AG10803 (cell line): ENCODE measurements around the gene CLDN6.

ENCODE experiments used
- DNase-seq: peaks from one replicate; pipeline ENCODE4 v3.0.0; 2010; ENCODE audit warnings: low read depth
- H3K4me3 ChIP-seq: 2 replicates; pipeline ENCODE4 v1.5.1; 2011; ENCODE audit warnings: mild to moderate bottlenecking, low read length, control low read depth
- CTCF ChIP-seq: conservative IDR thresholded peaks from 2 replicates; pipeline ENCODE4 v1.5.1; 2011; ENCODE audit warnings: mild to moderate bottlenecking, low read length, control low read depth, inconsistent platforms

The CLDN6 gene

DNA sequence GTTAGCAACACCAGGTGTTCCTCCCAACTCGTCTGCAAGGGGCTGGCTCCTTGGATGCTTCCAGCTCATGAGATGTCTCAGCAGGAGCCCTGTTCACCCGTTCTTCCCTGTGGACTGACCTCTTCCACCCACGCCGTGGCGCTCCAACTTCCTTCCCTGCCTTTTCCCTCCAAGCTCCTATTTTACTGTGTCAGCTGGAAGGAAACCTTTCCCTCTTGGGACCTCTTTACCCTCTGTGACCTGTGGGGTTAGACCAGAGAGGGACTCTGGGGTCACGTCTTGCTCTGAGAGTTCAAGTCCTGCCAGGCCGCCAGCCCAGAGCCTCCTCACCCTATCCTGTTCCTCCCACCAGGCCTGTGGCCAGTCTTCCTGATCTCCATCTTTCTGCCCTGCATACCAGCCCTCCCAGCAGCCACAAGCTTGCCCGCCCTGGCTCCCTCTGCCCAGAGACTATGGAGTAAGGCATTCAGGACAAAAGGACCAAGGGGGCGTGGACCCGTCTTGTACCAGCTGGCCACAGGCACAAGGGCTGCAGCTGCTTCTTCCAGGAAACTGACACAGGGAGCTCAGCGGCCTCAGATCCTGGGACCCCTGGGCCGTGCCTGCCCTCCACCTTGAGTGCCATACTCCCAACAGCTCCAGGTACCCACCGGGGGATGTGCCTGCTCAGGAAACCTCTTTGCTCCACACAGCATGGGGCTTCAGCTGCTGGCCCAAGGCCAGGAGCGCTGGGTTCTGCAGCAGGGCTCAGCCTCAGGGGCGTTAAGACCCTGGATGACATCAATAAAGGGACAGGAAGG, 45.8 kb downstream of the CLDN6 start:
- no peak for TF ChIP-seq CTCF
- no peak for DNase-seq
- H3K4me3 ChIP-seq: no peak overlapping the region

GRCh38 chr16:2971134-2971984, 46.6 kb downstream of the CLDN6 start:
- no peak overlapping the region for H3K4me3 ChIP-seq
- DNase-seq: no peak
- TF ChIP-seq CTCF: no peak

DNA sequence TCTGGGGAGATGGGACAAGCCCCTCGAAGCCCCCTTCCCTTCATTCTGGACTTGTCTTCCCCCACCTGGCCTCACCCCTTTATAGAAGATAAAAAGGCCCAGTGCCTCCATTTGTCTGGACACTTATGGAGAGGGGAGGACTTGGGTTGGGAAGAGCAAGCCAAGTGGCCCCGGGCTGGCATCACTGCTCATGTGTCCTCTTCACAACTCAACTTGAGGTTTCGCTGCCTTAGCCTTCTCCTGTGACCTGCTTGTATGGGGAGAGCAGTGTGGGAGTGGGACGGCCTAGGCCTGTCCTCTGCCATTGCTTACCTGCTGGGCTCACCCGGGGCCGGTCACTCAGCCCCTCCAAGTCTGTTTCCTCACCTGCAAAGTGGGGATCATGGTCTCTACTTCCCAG, 47.4 kb downstream of the CLDN6 start:
- H3K4me3 ChIP-seq: peak overlapping the region; percentile 30
- DNase-seq: no peak
- no peak for TF ChIP-seq CTCF

DNA sequence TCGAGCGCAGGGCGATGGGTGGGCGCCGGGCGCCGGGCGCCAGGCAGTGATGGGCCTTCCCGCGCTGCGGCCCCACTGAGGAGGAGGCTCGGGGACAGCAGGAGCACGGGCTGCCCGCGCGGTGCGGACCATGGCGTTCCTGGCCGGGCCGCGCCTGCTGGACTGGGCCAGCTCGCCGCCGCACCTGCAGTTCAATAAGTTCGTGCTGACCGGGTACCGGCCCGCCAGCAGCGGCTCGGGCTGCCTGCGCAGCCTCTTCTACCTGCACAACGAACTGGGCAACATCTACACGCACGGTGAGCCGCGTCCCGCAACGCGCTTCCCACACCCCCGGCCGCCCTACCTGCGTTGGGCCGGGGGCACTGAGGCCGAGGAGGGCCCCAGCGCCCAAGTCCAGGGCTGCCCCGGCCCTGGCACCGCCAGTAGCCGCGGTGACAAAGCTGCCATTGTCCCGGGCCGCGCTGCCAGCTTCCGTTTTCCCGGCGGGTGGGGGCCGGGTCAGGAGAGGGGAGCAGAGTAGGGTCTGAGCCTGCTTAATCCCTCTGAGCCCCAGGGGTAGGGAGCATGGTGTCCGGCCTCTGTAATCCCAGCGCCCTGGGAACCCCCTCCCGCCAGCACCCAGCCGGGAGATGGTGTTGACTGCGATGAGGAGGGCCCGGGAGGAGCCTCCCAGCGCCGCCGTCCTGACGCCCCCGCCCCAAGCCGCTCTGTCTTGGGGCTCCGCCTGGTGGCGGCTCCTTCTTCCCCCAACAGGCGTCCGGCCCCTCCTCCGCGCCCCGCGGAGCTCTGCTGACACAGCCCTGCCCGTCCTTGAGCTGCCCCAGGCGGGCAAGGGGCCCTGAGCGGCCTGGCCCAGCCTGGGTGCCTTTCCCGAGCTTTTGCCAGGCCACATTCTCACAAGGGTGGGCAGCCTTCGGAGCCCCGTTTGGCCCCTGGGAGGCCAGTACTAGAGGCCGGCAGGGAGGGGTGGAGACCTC, 48.1 kb downstream of the CLDN6 start:
- DNase-seq: peak; percentile 40
- H3K4me3 ChIP-seq: peak overlapping the region; percentile 56
- peak; percentile 46 for TF ChIP-seq CTCF

DNA sequence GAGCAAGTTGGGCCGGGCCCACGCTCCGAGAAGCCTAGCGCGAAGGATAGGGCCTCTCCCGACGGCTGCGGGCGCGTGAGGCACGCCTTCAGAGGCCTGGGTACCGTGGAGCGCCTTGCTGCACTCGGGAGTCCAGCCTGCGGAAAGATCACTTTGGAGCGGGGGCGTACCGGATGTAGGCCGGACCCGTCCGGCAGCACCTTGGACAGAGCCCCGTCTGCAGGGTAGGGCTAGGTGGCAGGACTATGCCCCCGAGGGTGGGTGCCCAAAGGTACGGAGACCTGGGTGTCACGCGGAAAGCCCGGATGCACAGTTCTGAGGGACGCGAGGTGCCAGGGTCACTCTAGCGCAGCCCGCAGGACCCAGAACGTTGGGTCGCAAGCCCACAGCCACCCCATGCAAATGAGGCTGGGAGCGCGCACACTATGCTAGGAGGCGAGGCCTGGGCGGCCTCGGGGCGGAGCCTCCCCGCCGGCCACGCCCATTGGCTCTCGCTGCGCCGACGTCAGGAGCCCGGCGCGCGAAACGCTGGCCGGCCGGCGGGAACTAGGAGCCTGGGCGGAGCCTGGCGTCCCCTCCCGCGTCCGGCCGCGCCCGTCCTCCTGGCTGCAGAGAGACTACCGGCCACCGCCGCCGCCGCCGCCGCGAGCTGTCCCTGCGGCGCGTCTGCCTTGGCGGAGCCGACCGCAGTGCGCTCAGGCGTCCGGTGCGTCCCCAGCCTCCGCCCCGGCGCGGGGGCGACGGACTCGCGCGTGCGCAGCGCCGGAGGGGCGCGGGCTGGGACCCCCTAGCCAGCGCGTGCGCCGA, 49.0 kb downstream of the CLDN6 start, which contains the start of gene PAQR4:
TSS of gene PAQR4 (plus strand) at position 611 of the 807 bp plus-strand sequence. CDS start 327 bp downstream, outside the sequence.
- TF ChIP-seq CTCF: no peak
- DNase-seq: peak; percentile 79
- peak within 1 kb of the TSS; percentile 56 for H3K4me3 ChIP-seq

- no peak for TF ChIP-seq CTCF
- DNase-seq: no peak
- H3K4me3 ChIP-seq: no peak overlapping the region; the same call in 1 of the 2 replicates
Observed at GRCh38 chr16:2968368-2968737, 49.6 kb downstream of the CLDN6 start.
